DMS53 treated with DMSO at 0.1 percent for 48 hours (cell line): ENCODE measurements around the gene LIMA1.
"Not testable (repeated sequence)": the region's sequence is repeated elsewhere in the genome, so short reads cannot be mapped to it uniquely, and the experiment has no call there.

Experiments
- DNase-seq: peaks from one replicate; lab custom pipeline; 2025; ENCODE audit not compliant: unreplicated experiment; lab: John Stamatoyannopoulos, UW

LIMA1 gene

GRCh38 chr12:50287271-50287670 is 4.0 kb upstream of the LIMA1 start:
- DNase-seq: no peak

GRCh38 chr12:50285253-50285652 is 1.9 kb upstream of the LIMA1 start:
- no peak for DNase-seq

DNA sequence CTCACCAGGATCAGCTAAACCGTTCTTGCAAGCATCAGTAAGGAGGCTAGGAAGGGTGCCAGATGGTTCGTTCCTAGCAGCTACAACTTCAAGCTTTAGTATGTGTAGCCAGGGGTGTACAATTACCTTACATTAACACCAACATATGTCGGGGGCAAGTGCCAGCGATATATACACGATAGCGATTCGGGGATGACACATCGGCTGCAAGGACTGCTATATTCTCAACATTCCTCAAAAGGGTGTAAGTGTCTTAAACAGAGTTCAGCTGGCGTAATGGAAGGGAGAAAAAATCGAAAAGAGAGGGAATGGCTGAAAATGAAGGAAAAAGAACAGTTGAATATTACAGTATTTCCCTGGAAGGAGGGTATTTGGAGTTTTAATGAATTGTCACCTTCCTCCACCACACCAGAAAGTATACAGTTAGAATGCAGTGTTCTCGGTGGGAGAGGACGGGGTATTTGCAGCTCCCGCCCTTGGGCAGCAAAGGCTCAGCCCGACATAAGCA is 545 bp downstream of the LIMA1 start:
- no peak for DNase-seq

DNA sequence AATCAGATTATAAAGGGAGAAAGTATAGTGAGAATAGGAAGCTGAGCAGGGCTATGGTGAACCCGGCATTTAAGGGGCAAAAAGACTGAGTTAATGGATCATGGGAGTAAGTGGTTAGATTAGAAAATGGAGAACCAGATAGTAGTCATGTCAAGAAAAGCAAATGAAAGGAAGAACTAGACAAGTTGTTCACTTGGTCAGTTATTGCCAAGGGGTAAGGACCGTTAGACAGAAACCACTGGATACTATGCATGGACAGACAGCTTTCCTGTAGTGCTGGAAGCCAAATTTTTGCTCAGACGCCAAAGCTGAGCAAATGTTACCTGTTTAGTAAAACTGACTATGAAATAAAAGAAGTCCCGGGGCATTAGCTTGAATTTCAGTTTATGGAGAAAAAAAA is 3.8 kb downstream of the LIMA1 start:
- DNase-seq: no peak

DNA sequence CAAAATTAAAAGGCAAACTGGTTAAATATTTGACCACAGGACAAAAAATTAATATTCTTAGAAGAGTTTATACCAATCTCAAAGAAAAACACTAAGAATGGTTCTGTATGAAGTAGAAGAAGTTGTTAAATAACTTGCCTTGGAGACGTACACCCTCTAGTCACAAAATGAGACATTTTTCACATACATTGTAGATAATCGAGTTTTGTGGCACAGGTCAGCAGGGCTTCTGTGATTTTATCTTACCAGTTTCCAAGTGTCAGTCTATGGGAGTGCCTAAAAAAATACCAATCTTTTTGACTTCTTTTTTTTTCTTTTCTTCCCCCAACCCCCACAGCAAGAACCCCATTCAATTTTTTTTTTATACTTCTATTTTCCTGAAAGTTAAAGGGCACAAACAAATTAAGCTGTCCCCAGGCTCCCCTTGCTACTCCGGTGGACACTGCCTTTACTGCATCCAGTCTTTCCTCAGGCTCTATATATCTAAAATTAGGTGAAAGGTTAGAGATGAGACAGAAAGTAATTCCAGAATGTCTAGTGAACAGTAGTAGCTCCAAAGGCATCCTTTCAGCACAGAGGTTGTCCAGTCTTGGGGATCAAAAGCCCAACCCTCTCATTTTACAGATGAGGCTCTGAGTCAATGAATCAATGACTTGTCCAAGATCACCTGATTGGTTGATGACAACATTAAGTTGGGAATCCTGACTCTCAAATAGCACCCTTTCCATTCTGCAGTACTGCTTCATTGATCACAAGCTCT is 6.2 kb downstream of the LIMA1 start:
- DNase-seq: no peak

- DNase-seq: no peak
Measured at GRCh38 chr12:50276068-50276467, 7.3 kb downstream of the LIMA1 start.

GRCh38 chr12:50275556-50275955 is 7.8 kb downstream of the LIMA1 start:
- DNase-seq: no peak

GRCh38 chr12:50275127-50275526 is 8.2 kb downstream of the LIMA1 start:
- not testable (repeated sequence) for DNase-seq

DNA sequence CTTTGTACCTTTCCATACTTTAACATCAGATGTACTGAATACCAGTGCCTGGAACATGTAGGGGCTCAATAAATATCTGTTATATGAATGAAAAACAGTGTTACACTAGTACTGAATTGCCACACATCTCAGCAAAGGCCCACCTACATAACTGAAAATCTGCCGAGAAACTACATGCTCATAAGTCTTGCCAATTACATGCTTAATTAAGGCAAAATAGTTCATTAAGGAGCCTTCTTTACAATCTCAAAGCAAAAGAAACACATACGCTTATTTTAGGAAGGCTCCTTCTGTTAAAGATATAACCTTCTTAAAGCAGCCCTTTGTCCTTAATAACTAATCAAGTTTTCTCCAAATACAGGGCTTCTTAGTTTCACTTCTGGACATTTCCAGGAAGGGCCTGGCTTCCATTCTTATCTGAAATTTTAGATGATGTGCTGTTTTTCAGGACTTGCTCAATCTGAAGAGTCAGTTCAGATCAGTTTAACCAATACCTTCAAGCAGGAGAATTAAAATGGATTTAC is 11.5 kb downstream of the LIMA1 start:
- no peak for DNase-seq

DNA sequence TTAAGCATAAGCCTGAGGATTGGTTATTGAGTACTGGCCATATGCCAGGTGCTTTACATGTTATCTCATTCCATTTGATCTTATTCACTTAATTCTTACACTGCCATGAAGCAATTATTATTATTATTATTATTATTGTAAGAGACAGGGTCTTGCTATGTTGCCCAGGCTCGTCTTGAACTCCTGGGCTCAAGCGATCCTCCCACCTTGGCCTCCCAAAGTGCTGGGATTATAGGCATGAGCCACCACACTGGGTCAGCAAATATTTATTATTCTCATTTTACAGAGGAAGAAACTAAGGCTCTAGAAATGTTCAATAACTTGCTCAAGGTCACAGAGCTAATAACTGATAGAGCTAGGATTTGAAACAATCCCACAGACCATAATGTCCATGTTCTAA is 14.8 kb downstream of the LIMA1 start:
- no peak for DNase-seq

DNA sequence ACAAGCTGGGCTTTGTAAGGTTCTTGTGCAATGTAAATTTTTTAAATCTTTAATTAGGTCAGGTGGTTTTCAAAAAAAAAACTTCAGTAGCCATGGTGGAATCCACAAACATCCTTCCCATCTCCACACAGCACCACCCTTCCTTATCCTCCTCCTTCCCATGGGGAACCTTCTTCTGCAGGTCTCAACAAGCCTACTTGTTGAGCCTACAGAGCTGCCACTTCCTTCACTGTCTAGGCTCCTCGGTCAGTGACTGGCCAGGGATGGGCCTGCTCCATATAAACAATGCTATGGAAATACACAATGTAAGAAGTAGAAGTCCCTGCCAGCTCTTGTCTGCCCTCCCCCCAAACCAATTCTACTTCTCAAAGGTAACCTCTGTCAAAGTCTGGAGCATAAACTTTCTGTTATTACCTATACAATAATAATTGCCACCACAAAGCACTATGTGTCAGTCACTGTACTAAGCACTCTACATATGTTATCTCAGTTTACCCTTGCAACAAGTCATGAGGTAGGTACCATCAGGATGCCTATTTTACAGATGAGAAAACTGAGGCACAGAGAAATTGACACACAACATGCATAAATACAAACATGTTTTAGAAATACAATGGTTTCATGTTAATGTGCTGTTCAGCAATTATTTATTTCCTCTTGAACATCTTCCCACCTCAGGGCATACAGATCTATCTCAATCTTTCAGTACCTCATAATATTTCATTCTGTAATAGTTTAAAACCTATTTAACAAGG is 17.4 kb downstream of the LIMA1 start:
- DNase-seq: no peak

GRCh38 chr12:50263832-50264231 is 19.5 kb downstream of the LIMA1 start:
- no peak for DNase-seq

GRCh38 chr12:50261654-50262053 is 21.7 kb downstream of the LIMA1 start:
- DNase-seq: no peak

- no peak for DNase-seq
Measured at GRCh38 chr12:50258167-50258551, 25.2 kb downstream of the LIMA1 start.

- no peak for DNase-seq
Measured at GRCh38 chr12:50257236-50258166, 25.8 kb downstream of the LIMA1 start.

DNA sequence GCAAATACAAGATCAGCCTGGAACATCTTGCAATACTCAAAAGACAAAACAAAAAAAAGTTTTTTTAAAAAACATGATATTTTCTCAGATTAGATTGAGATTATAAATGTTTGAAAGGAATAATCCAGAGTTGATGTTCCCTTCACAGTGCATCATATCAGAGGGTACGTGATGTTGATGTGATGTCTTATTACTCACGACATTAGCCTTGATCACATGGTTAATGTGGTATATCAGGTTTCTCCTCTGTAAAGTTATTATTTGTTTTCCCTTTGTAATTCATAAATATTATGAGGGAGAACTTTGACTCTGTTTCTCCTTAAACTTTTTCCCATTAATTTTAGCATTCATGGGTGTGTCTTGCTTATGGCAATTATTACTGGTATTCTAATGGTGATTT is 26.6 kb downstream of the LIMA1 start:
- no peak for DNase-seq

DNA sequence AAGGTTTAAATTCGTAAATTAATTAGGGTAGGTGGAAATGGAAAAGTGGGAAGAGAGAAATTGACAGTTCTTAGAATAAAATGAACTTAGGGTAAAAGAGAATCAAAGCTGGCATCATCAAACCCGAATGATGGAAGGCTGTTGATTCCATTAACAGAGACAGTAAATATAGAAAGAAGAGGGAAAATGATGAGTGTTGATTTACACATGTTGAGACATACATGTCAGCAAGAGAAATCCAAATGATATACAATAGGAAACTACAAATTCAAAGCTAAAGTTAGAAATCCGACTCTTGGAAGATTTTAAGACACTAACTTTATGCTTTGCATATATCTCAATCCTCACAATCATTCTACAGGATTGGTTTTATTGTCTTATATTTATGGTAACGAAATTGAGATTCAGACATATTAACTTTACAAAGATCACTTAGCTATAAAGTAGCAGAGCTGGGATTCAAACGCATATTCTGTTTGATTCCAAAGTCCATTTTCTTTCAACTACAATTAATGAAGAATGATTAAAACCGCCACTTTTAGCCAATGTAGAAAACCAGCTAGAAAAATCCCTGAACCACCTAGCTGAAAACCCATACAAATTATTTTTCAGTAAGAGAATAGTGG is 30.2 kb downstream of the LIMA1 start:
- DNase-seq: no peak

- DNase-seq: no peak
Measured at GRCh38 chr12:50251619-50252252, 31.6 kb downstream of the LIMA1 start.

GRCh38 chr12:50249464-50250182 is 33.7 kb downstream of the LIMA1 start:
- no peak for DNase-seq
